HFF-Myc (cell line): ENCODE data around the gene ZNF853.
A peak's percentile ranks its signal among the peaks of the same experiment; 100 is the strongest.

Experiments
- DNase-seq: peaks from one replicate; pipeline ENCODE4 v3.0.0-alpha.2; 2011; ENCODE audit warnings: low read depth; ENCODE audit errors: extremely low read depth
- H3K4me3 ChIP-seq: replicated peaks from 2 replicates; pipeline ENCODE4 v1.5.1; 2011; ENCODE audit warnings: low read depth, mild to moderate bottlenecking, control low read depth, low read length
- CTCF ChIP-seq: IDR thresholded peaks from 2 replicates; pipeline ENCODE4 v1.5.1; 2012; ENCODE audit warnings: mild to moderate bottlenecking, low read depth, low read length, control low read depth; ENCODE audit errors: missing control alignments

Gene ZNF853

GRCh38 chr7:6608081-6608480, 7.3 kb upstream of the ZNF853 start:
- no peak for TF ChIP-seq CTCF
- no peak overlapping the region for H3K4me3 ChIP-seq
- no peak for DNase-seq

DNA sequence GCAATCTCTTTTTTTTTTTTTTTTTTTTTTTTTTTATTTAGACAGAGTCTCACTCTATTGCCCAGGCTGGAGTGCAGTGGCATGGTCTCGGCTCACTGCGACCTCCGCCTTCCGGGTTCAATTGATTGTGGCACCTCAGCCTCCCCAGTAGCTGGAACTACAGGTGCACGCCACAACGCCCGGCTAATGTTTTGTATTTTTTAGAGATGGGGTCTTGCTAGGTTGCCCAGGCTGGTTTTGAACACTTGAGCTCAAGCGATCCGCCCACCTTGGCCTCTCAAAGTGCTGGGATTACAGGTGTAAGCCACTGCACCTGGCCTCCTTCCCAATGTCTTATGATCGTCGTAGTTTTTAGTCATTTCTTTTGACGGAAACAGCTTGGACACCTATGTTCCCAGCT, 6.6 kb upstream of the ZNF853 start:
- no peak for TF ChIP-seq CTCF
- no peak for DNase-seq

DNA sequence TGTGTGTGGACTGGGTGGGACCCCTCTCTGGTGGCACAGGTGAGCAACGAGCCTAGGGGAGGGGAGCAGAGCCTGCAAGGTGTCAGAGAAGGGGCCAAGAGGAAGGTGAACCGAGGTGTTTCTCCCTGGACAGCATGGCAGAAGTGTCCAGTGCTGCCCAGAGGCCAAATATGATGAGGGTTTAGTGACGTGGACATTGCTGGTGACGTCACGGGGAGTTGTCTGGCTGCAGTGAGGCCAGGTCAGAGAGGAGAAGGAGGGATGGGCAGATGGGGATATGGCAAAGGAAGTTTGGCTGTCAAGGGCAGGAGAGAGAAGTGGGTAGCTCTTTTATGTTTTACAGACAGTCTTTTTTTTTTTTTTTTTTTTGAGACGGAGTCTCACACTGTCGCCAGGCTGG, 2.6 kb upstream of the ZNF853 start:
- TF ChIP-seq CTCF = no peak

More for the DNA sequence above, 6.6 kb upstream of the ZNF853 start:
- H3K4me3 ChIP-seq = no peak overlapping the region

DNA sequence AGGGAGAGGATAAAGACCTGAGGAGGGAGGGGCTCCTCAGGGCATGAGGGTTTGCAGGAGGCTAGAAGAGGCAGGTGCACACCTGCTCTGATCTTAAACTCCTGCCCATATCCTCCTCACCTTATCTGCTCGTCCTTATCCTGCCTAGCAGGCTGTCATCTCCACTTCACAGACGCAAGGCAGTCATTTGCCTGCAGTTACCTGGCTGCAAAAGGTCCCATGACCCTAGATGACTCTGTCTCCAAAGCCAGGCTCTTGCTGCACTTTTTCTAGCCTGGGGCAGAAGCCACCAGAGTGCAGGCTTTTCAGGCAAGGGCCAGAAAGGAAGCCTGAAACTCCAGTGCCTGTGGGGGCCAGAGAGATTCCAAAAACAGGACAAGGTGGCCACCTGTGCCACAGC, 1.7 kb upstream of the ZNF853 start:
- TF ChIP-seq CTCF = no peak
- no peak for DNase-seq
- H3K4me3 ChIP-seq = no peak overlapping the region

More for the DNA sequence above, 2.6 kb upstream of the ZNF853 start:
- no peak overlapping the region for H3K4me3 ChIP-seq
- DNase-seq = no peak

- no peak for DNase-seq
- TF ChIP-seq CTCF = no peak
- H3K4me3 ChIP-seq = peak overlapping the region; percentile 39
Measured at GRCh38 chr7:6615723-6616555, 529 bp downstream of the ZNF853 start.

- H3K4me3 ChIP-seq = no peak overlapping the region
- no peak for TF ChIP-seq CTCF
- no peak for DNase-seq
Measured at GRCh38 chr7:6616854-6617643, 1.6 kb downstream of the ZNF853 start.
